Calu3 (cell line): Measurements from ENCODE around the gene EIF2B5. TPM values are rescaled to one million over a fixed set of nuclear protein-coding genes. Genes with fewer than 3 reads are reported as not detected.

Experiments used
- BruUV-seq: library from RNA; stranded (reverse); fragments of 400-500 nt; replicated peaks from 2 replicates; lab custom pipeline; 2021; lab: Mats Ljungman, UMichigan
- CTCF ChIA-PET: fragments of 300-600 bp; sonication (Branson Sonifier 250); formaldehyde crosslinking; loops from one replicate; lab custom pipeline; 2022; ENCODE audit warnings: antibody characterized with exemption; lab: Charles Lee
- DNase-seq: peaks from one replicate; pipeline ENCODE4 v3.0.0; 2022
- H3K27ac Mint-ChIP-seq: one replicate; pipeline ENCODE4 v1.8.0; 2022; ENCODE audit warnings: mixed read lengths; ENCODE audit not compliant: unreplicated experiment
- H3K27me3 Mint-ChIP-seq: one replicate; pipeline ENCODE4 v1.8.0; 2022; ENCODE audit warnings: mixed read lengths; ENCODE audit not compliant: unreplicated experiment
- H3K36me3 Mint-ChIP-seq: one replicate; pipeline ENCODE4 v1.8.0; 2022; ENCODE audit warnings: mild to moderate bottlenecking, moderate library complexity, mixed read lengths; ENCODE audit not compliant: insufficient read depth, unreplicated experiment
- H3K4me1 Mint-ChIP-seq: one replicate; pipeline ENCODE4 v1.8.0; 2022; ENCODE audit warnings: mild to moderate bottlenecking, low read depth, mixed read lengths; ENCODE audit not compliant: unreplicated experiment
- H3K4me3 Mint-ChIP-seq: one replicate; pipeline ENCODE4 v1.8.0; 2022; ENCODE audit warnings: mild to moderate bottlenecking, low read depth, moderate library complexity, mixed read lengths; ENCODE audit not compliant: unreplicated experiment
- H3K9me3 Mint-ChIP-seq: one replicate; pipeline ENCODE4 v1.8.0; 2022; ENCODE audit warnings: low read depth, mixed read lengths; ENCODE audit not compliant: unreplicated experiment
- CTCF ChIP-seq: fragments of 200-600 bp; IDR thresholded peaks from one replicate; pipeline ENCODE4 v1.8.0; 2022; ENCODE audit warnings: antibody characterized with exemption; ENCODE audit not compliant: unreplicated experiment
- intact Hi-C: fragments of 100-400 bp; cut with micrococcal nuclease; formaldehyde crosslinking; loops from one replicate; pipeline ENCODE4 v1.10.0; 2022; ENCODE audit not compliant: unreplicated experiment
- total RNA-seq: library from RNA; stranded (reverse); gene quantifications from 2 replicates; pipeline ENCODE4 v1.2.3, GENCODE V29; 2022

EIF2B5 gene
- total RNA-seq, 1 experiment from 2014 or later, result 79.6 TPM

GRCh38 chr3:184185461-184186183, 50.5 kb downstream of the EIF2B5 start:
- peaks cover 66% of the 10 kb centered on the region for H3K36me3 Mint-ChIP-seq
- intact Hi-C loops, result loop anchor here (2.0 kb wide), 2 partner anchors 49 to 51 kb away; partner anchors contain the start of gene EIF2B5
- H3K4me1 Mint-ChIP-seq, result peaks cover 27% of the 10 kb centered on the region
- BruUV-seq, result TSS peak; percentile 95
- peak overlapping the region; percentile 96 for H3K27ac Mint-ChIP-seq
- TF ChIP-seq CTCF, result no peak
- H3K9me3 Mint-ChIP-seq, result no peaks in the 10 kb centered on the region
- CTCF ChIA-PET, result interaction anchor here (0.8 to 1.7 kb wide), 9 partner anchors 9 to 104 kb away, joined by 3 to 9 read pairs (median 4); partner anchors contain the start of gene EIF2B5
- no peaks in the 10 kb centered on the region for H3K27me3 Mint-ChIP-seq
- DNase-seq, result peak; percentile 100
- peak overlapping the region; percentile 100 for H3K4me3 Mint-ChIP-seq

- Mint-ChIP-seq H3K4me3 (peak within 1 kb of the TSS; percentile 100), H3K27ac (peak within 1 kb of the TSS; percentile 96), H3K27me3 (no peaks in the 10 kb centered on the region), H3K4me1 (peaks cover 27% of the 10 kb centered on the region), H3K9me3 (no peaks in the 10 kb centered on the region), H3K36me3 (peaks cover 68% of the 10 kb centered on the region)
- intact Hi-C loops, result loop anchor here (2.0 kb wide), 2 partner anchors 48 to 52 kb away; partner anchors contain the start of gene EIF2B5
- BruUV-seq, result no TSS peak
- CTCF ChIA-PET, result interaction anchor here (0.7 to 1.7 kb wide), 11 partner anchors 10 to 103 kb away, joined by 3 to 9 read pairs (median 4); partner anchors contain the start of gene EIF2B5
- DNase-seq, result no peak
- TF ChIP-seq CTCF, result no peak
Measured at GRCh38 chr3:184186184-184186901, 51.2 kb downstream of the EIF2B5 start, which contains the start of gene ABCF3. Gene ABCF3, plus strand, starts transcription at chr3:184186199. Its CDS starts 9 bp downstream, at chr3:184186208.

- Mint-ChIP-seq H3K27ac (peak overlapping the region; percentile 96), H3K4me1 (peaks cover 27% of the 10 kb centered on the region), H3K4me3 (peak overlapping the region; percentile 100), H3K9me3 (no peaks in the 10 kb centered on the region), H3K27me3 (no peaks in the 10 kb centered on the region), H3K36me3 (peaks cover 67% of the 10 kb centered on the region)
- BruUV-seq, result TSS peak; percentile 42
- CTCF ChIA-PET, result interaction anchor here (0.7 to 1.7 kb wide), 4 partner anchors 10 to 55 kb away, joined by 3 to 9 read pairs (median 4); no protein-coding TSS in a partner anchor
- no peak for DNase-seq
- intact Hi-C loops, result loop anchor here (2.0 kb wide), 2 partner anchors 48 to 52 kb away; partner anchors contain the start of gene EIF2B5
- TF ChIP-seq CTCF, result no peak
Measured at GRCh38 chr3:184186902-184187207, 51.7 kb downstream of the EIF2B5 start.

DNA sequence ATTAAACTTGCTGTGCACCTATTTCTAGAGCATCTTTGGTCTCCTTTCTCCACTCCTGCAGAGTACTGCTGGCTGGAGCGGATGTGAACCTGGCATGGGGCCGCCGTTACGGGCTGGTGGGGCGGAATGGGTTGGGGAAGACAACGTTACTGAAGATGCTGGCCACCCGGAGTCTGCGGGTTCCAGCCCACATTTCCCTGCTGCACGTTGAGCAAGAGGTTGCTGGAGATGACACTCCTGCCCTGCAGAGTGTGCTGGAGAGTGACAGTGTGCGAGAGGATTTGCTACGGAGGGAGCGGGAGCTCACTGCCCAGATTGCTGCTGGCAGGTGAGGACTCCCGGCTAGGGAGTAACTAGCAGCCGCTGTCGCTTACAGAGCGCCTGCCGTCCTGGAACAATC, 52.9 kb downstream of the EIF2B5 start:
- Mint-ChIP-seq H3K27me3 (no peaks in the 10 kb centered on the region), H3K27ac (no peak overlapping the region), H3K4me3 (no peak overlapping the region), H3K9me3 (no peaks in the 10 kb centered on the region), H3K4me1 (peaks cover 27% of the 10 kb centered on the region), H3K36me3 (peaks cover 77% of the 10 kb centered on the region)
- intact Hi-C loops, result no loop called here
- TF ChIP-seq CTCF, result no peak
- CTCF ChIA-PET, result no interaction called here
- no TSS peak for BruUV-seq
- DNase-seq, result no peak
